OCI-LY3 (cell line): ENCODE data around the gene NHS.

Experiments
- H2AFZ ChIP-seq: fragments of 200-600, 300-600 bp; shearing (Covaris generic); 2 replicates; pipeline ENCODE4 v1.6.0; 2014; ENCODE audit warnings: antibody characterized with exemption, low read depth, low read length
- H3K27ac ChIP-seq: fragments of 200-600, 300-600 bp; sonication (generic); 2 replicates; pipeline ENCODE4 v1.5.1; 2014; ENCODE audit warnings: mild to moderate bottlenecking, low read length, moderate library complexity, mixed read lengths
- H3K27me3 ChIP-seq: fragments of 200-600, 300-600 bp; sonication (generic); 2 replicates; pipeline ENCODE4 v1.6.1; 2014; ENCODE audit warnings: low read depth, low read length, mixed read lengths
- H3K36me3 ChIP-seq: fragments of 200-600, 300-600 bp; sonication (generic); replicated peaks from 2 replicates; pipeline ENCODE3; 2014; ENCODE audit warnings: low read depth, low read length, mixed read lengths
- H3K4me1 ChIP-seq: fragments of 300-600, 200-600 bp; sonication (generic); 2 replicates; pipeline ENCODE4 v1.6.1; 2014; ENCODE audit warnings: low read length, mixed read lengths
- H3K4me2 ChIP-seq: fragments of 200-600, 300-600 bp; sonication (generic); 2 replicates; pipeline ENCODE4 v1.6.1; 2014; ENCODE audit warnings: low read length, mixed read lengths
- H3K4me3 ChIP-seq: fragments of 300-600, 200-600 bp; sonication (generic); 2 replicates; pipeline ENCODE4 v1.5.1; 2014; ENCODE audit warnings: antibody characterized with exemption, mild to moderate bottlenecking, low read length, moderate library complexity
- H3K79me2 ChIP-seq: fragments of 300-600, 200-600 bp; shearing (Covaris generic); 2 replicates; pipeline ENCODE4 v1.6.1; 2014; ENCODE audit warnings: mild to moderate bottlenecking, low read length, mixed read lengths
- H3K9ac ChIP-seq: fragments of 300-600, 200-600 bp; shearing (Covaris generic); 2 replicates; pipeline ENCODE4 v1.6.0; 2014; ENCODE audit warnings: mild to moderate bottlenecking, low read length, moderate library complexity
- H3K9me3 ChIP-seq: fragments of 200-600, 300-600 bp; shearing (Covaris generic); 2 replicates; pipeline ENCODE4 v1.6.1; 2014; ENCODE audit warnings: low read length, mixed read lengths; ENCODE audit not compliant: insufficient read depth
- H4K20me1 ChIP-seq: fragments of 200-600, 300-600 bp; sonication (generic); 2 replicates; pipeline ENCODE4 v1.6.1; 2016; ENCODE audit warnings: low read length, mixed read lengths; ENCODE audit not compliant: insufficient read depth
- CTCF ChIP-seq: fragments of 200-600, 300-600 bp; sonication (generic); IDR thresholded peaks from 2 replicates; pipeline ENCODE4 v1.5.1; 2014; ENCODE audit warnings: antibody characterized with exemption, low read length, low read depth
- EZH2phosphoT487 ChIP-seq: fragments of 200-600 bp; shearing (Covaris generic); IDR thresholded peaks from 2 replicates; pipeline ENCODE4 v1.6.1; 2018; ENCODE audit warnings: antibody characterized with exemption, mixed run types, low read depth

Gene NHS

GRCh38 chrX:17542123-17542522, 167.1 kb downstream of the NHS start:
- Histone ChIP-seq H3K36me3 (no peaks in the 10 kb centered on the region), H4K20me1 (no peaks in the 10 kb centered on the region), H3K27me3 (no peaks in the 10 kb centered on the region), H3K9me3 (no peaks in the 10 kb centered on the region), H3K4me1 (no peaks in the 10 kb centered on the region), H3K79me2 (no peaks in the 10 kb centered on the region), H3K27ac (no peak overlapping the region), H3K4me2 (no peak overlapping the region), H3K4me3 (no peak overlapping the region), H2AFZ (no peak overlapping the region), H3K9ac (no peak overlapping the region)
- TF ChIP-seq CTCF (no peak), EZH2phosphoT487 (no peak)

GRCh38 chrX:17544821-17545220, 169.8 kb downstream of the NHS start:
- Histone ChIP-seq H3K4me2 (no peak overlapping the region), H3K9ac (no peak overlapping the region), H3K9me3 (no peaks in the 10 kb centered on the region), H3K27me3 (no peaks in the 10 kb centered on the region), H3K79me2 (no peaks in the 10 kb centered on the region), H3K36me3 (no peaks in the 10 kb centered on the region), H3K4me1 (no peaks in the 10 kb centered on the region), H4K20me1 (no peaks in the 10 kb centered on the region), H2AFZ (no peak overlapping the region), H3K27ac (no peak overlapping the region), H3K4me3 (no peak overlapping the region)
- TF ChIP-seq CTCF, result no peak
- TF ChIP-seq EZH2phosphoT487, result no peak

- Histone ChIP-seq H3K4me1 (no peaks in the 10 kb centered on the region), H3K9me3 (no peaks in the 10 kb centered on the region), H4K20me1 (no peaks in the 10 kb centered on the region), H3K9ac (no peak overlapping the region), H3K27me3 (no peaks in the 10 kb centered on the region), H3K27ac (no peak overlapping the region), H3K36me3 (no peaks in the 10 kb centered on the region), H2AFZ (no peak overlapping the region), H3K79me2 (no peaks in the 10 kb centered on the region), H3K4me2 (no peak overlapping the region), H3K4me3 (no peak overlapping the region)
- no peak for TF ChIP-seq CTCF
- no peak for TF ChIP-seq EZH2phosphoT487
Measured at GRCh38 chrX:17546356-17546755, 171.4 kb downstream of the NHS start.

- H3K79me2 ChIP-seq, result no peaks in the 10 kb centered on the region
- no peaks in the 10 kb centered on the region for H3K27me3 ChIP-seq
- no peak overlapping the region for H3K4me3 ChIP-seq
- no peaks in the 10 kb centered on the region for H3K9me3 ChIP-seq
- no peak for TF ChIP-seq CTCF
- TF ChIP-seq EZH2phosphoT487, result no peak
- H3K4me2 ChIP-seq, result no peak overlapping the region
- no peak overlapping the region for H3K9ac ChIP-seq
- no peak overlapping the region for H2AFZ ChIP-seq
- H3K27ac ChIP-seq, result no peak overlapping the region
- no peaks in the 10 kb centered on the region for H3K4me1 ChIP-seq
- no peaks in the 10 kb centered on the region for H4K20me1 ChIP-seq
- no peaks in the 10 kb centered on the region for H3K36me3 ChIP-seq
Measured at GRCh38 chrX:17547658-17548057, 172.7 kb downstream of the NHS start.
